HG03135 (cell line): ENCODE measurements around the gene FXYD5.

Experiments
- ATAC-seq: cut with Tn5 transposase; IDR thresholded peaks from one replicate; pipeline ENCODE4 v1.9.1; 2021; ENCODE audit warnings: mild to moderate bottlenecking, moderate library complexity; ENCODE audit not compliant: unreplicated experiment

FXYD5 gene

GRCh38 chr19:35155981-35156672, 1.6 kb downstream of the FXYD5 start:
- ATAC-seq = no peak

GRCh38 chr19:35156673-35157014, 2.1 kb downstream of the FXYD5 start:
- ATAC-seq = no peak

GRCh38 chr19:35157431-35157830, 2.9 kb downstream of the FXYD5 start:
- ATAC-seq = no peak

- ATAC-seq = no peak
Observed at GRCh38 chr19:35159606-35160005, 5.1 kb downstream of the FXYD5 start.

GRCh38 chr19:35160629-35161433, 6.3 kb downstream of the FXYD5 start:
- ATAC-seq = no peak

GRCh38 chr19:35161434-35161743, 6.9 kb downstream of the FXYD5 start:
- no peak for ATAC-seq

- ATAC-seq = no peak
Observed at GRCh38 chr19:35162471-35163326, 8.2 kb downstream of the FXYD5 start.

GRCh38 chr19:35164418-35164817, 9.9 kb downstream of the FXYD5 start:
- no peak for ATAC-seq

- no peak for ATAC-seq
Observed at GRCh38 chr19:35165200-35166058, 10.9 kb downstream of the FXYD5 start.

GRCh38 chr19:35166100-35167063, 11.8 kb downstream of the FXYD5 start:
- no peak for ATAC-seq

GRCh38 chr19:35167251-35168119, 12.9 kb downstream of the FXYD5 start:
- ATAC-seq = no peak

- no peak for ATAC-seq
Observed at GRCh38 chr19:35168196-35168595, 13.7 kb downstream of the FXYD5 start.

- no peak for ATAC-seq
Observed at GRCh38 chr19:35169221-35169995, 14.9 kb downstream of the FXYD5 start.

- no peak for ATAC-seq
Observed at GRCh38 chr19:35170359-35171061, 16.0 kb downstream of the FXYD5 start.

- ATAC-seq = no peak
Observed at GRCh38 chr19:35171730-35172129, 17.2 kb downstream of the FXYD5 start.

- no peak for ATAC-seq
Observed at GRCh38 chr19:35174226-35174625, 19.7 kb downstream of the FXYD5 start.

- ATAC-seq = no peak
Observed at GRCh38 chr19:35176181-35176570, 21.6 kb downstream of the FXYD5 start.
